HL-60 (cell line): Measurements from ENCODE around the gene ANKZF1.

Experiments
- POLR2AphosphoS5 ChIP-seq: IDR thresholded peaks from 2 replicates; pipeline ENCODE4 v1.6.1; 2012; ENCODE audit warnings: low read depth
- TF ChIP-seq, protein P1 (sequence below): IDR thresholded peaks from one replicate; pipeline ENCODE4 v1.5.1; 2011; ENCODE audit warnings: low read length, control low read depth, inconsistent platforms; ENCODE audit not compliant: insufficient read depth

DNA sequence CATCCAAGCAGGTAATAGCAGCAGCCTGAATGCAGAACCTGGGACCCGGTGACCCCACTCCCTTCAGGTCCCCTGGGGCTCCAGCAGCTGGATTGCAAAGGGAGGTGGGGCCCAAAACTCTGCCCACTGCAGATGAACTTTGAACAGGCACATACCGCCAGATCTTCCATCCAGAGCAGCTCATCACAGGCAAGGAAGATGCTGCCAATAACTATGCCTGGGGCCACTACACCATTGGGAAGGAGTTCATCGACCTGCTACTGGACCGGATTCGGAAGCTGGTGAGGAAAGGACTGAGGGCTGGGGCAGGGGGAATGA is 40.4 kb downstream of the ANKZF1 start:
- TF ChIP-seq POLR2AphosphoS5: no peak
- TF ChIP-seq, protein P1, sequence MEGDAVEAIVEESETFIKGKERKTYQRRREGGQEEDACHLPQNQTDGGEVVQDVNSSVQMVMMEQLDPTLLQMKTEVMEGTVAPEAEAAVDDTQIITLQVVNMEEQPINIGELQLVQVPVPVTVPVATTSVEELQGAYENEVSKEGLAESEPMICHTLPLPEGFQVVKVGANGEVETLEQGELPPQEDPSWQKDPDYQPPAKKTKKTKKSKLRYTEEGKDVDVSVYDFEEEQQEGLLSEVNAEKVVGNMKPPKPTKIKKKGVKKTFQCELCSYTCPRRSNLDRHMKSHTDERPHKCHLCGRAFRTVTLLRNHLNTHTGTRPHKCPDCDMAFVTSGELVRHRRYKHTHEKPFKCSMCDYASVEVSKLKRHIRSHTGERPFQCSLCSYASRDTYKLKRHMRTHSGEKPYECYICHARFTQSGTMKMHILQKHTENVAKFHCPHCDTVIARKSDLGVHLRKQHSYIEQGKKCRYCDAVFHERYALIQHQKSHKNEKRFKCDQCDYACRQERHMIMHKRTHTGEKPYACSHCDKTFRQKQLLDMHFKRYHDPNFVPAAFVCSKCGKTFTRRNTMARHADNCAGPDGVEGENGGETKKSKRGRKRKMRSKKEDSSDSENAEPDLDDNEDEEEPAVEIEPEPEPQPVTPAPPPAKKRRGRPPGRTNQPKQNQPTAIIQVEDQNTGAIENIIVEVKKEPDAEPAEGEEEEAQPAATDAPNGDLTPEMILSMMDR: no peak
